GM12878 (cell line): ENCODE data around the gene BRCA2. TPM values are rescaled to one million over a fixed set of nuclear protein-coding genes. Genes with fewer than 3 reads are reported as not detected.

Experiments
- ATAC-seq: fragments of 200-7000 bp; cut with Tn5 transposase; 3 replicates; pipeline ENCODE4 v1.9.1; 2020; ENCODE audit warnings: mild to moderate bottlenecking, moderate library complexity
- BruUV-seq: library from RNA; stranded (reverse); fragments of 400-500 nt; replicated peaks from 2 replicates; lab custom pipeline; 2021; lab: Mats Ljungman, UMichigan
- CTCF ChIA-PET: fragments of 300-600 bp; sonication (Branson Sonifier 250); formaldehyde crosslinking; extraction: SDS; loops from one replicate; lab custom pipeline; 2021; ENCODE audit warnings: inconsistent platforms; lab: Yijun Ruan, JAX
- POLR2A ChIA-PET: fragments of 350-600 bp; formaldehyde crosslinking; extraction: SDS; loops from one replicate; lab custom pipeline; 2021; ENCODE audit warnings: inconsistent platforms; lab: Charles Lee
- RAD21 ChIA-PET: fragments of 300-600 bp; sonication (Branson Sonifier 250); formaldehyde crosslinking; loops from one replicate; lab custom pipeline; 2023; ENCODE audit warnings: antibody characterized with exemption; ENCODE audit not compliant: unreplicated experiment; lab: Charles Lee
- SMC1A ChIA-PET: fragments of 300-600 bp; sonication (Branson Sonifier 250); formaldehyde crosslinking; loops from one replicate; lab custom pipeline; 2023; ENCODE audit not compliant: unreplicated experiment, uncharacterized antibody; lab: Charles Lee
- DNase-seq: peaks from one replicate; pipeline ENCODE4 v3.0.0-alpha.2; 2011; ENCODE audit warnings: low read depth, low spot score
- FAIRE-seq: peaks from 3 replicates; lab custom pipeline; 2011; peaks lifted over from hg19 to GRCh38; lab: Jason Lieb, UNC
- H2AFZ ChIP-seq: 2 replicates; pipeline ENCODE4 v1.6.0; 2011; ENCODE audit warnings: low read depth, low read length, control low read depth; ENCODE audit not compliant: control insufficient read depth
- H3K27ac ChIP-seq: 2 replicates; pipeline ENCODE4 v1.5.1; 2011; ENCODE audit warnings: control low read depth; ENCODE audit not compliant: control insufficient read depth, insufficient read depth
- H3K27me3 ChIP-seq, 2 experiments: replicated peaks in 1 of 2; 2 replicates each; pipeline versions ENCODE4 v1.6.0 to v1.6.1; 2011; ENCODE audit warnings: low read length in 1 of 2; ENCODE audit not compliant: control insufficient read depth in 2 of 2, insufficient read depth in 2 of 2
- H3K36me3 ChIP-seq, 2 experiments: 2 replicates each; pipeline ENCODE4 v1.5.1; 2011; ENCODE audit warnings: low read length in 1 of 2; ENCODE audit not compliant: control insufficient read depth in 2 of 2, insufficient read depth in 2 of 2
- H3K4me1 ChIP-seq: 2 replicates; pipeline ENCODE4 v1.6.1; 2011; ENCODE audit warnings: mild to moderate bottlenecking, low read length, moderate library complexity, mixed read lengths; ENCODE audit not compliant: control insufficient read depth, insufficient read depth
- H3K4me2 ChIP-seq: 2 replicates; pipeline ENCODE4 v1.6.0; 2011; ENCODE audit warnings: control low read depth; ENCODE audit not compliant: control insufficient read depth, insufficient read depth
- H3K4me3 ChIP-seq: fragments of 200-600 bp; sonication (generic); 2 replicates; pipeline ENCODE4 v1.5.1; 2016
- H3K79me2 ChIP-seq: 2 replicates; pipeline ENCODE4 v1.6.0; 2011; ENCODE audit warnings: low read length; ENCODE audit not compliant: control insufficient read depth, insufficient read depth
- H3K9ac ChIP-seq: 2 replicates; pipeline ENCODE4 v1.8.0; 2011; ENCODE audit warnings: low read length, control low read depth, mixed read lengths; ENCODE audit not compliant: control insufficient read depth, insufficient read depth
- H3K9me3 ChIP-seq: replicated peaks from 3 replicates; pipeline ENCODE4 v1.5.1; 2011; ENCODE audit warnings: mild to moderate bottlenecking, low read length; ENCODE audit not compliant: control insufficient read depth, insufficient read depth
- H4K20me1 ChIP-seq: 2 replicates; pipeline ENCODE4 v1.6.0; 2011; ENCODE audit not compliant: control insufficient read depth, insufficient read depth
- CBFB ChIP-seq: IDR thresholded peaks from 2 replicates; pipeline ENCODE4 v1.6.1; 2016; ENCODE audit warnings: antibody characterized with exemption, low read depth
- E2F8 ChIP-seq: fragments of 450-650 bp; IDR thresholded peaks from 2 replicates; pipeline ENCODE4 v1.6.1; 2018; ENCODE audit warnings: mild to moderate bottlenecking, low read depth, moderate library complexity; ENCODE audit not compliant: partially characterized antibody
- FOS ChIP-seq: IDR thresholded peaks from 3 replicates; pipeline ENCODE4 v1.6.1; 2011; ENCODE audit warnings: borderline replicate concordance; ENCODE audit not compliant: insufficient read length; ENCODE audit errors: extremely low read depth
- IRF3 ChIP-seq: fragments of 450-650 bp; IDR thresholded peaks from 2 replicates; pipeline ENCODE4 v1.6.1; 2014; ENCODE audit warnings: mild to moderate bottlenecking
- MTA3 ChIP-seq: IDR thresholded peaks from 2 replicates; pipeline ENCODE4 v1.6.1; 2012; ENCODE audit warnings: low read length, inconsistent platforms, borderline replicate concordance
- MXI1 ChIP-seq: fragments of 150-350 bp; IDR thresholded peaks from 2 replicates; pipeline ENCODE4 v1.6.1; 2011; ENCODE audit warnings: low read depth, mild to moderate bottlenecking, inconsistent platforms, low read length, improper control_type of control experiment
- MYC ChIP-seq: IDR thresholded peaks from 2 replicates; pipeline ENCODE4 v1.6.1; 2011; ENCODE audit warnings: mild to moderate bottlenecking, low read length, moderate library complexity, inconsistent platforms; ENCODE audit not compliant: insufficient read depth, insufficient replicate concordance, insufficient read length, severe bottlenecking
- NR2C2 ChIP-seq: IDR thresholded peaks from 2 replicates; pipeline ENCODE4 v1.6.1; 2011; ENCODE audit warnings: borderline replicate concordance, low read depth; ENCODE audit not compliant: control insufficient read depth, insufficient read length
- SMC3 ChIP-seq: IDR thresholded peaks from 2 replicates; pipeline ENCODE4 v1.6.1; 2011; ENCODE audit warnings: low read length, improper control_type of control experiment, borderline replicate concordance
- WRNIP1 ChIP-seq: IDR thresholded peaks from 2 replicates; pipeline ENCODE4 v1.6.1; 2011; ENCODE audit warnings: low read depth, low read length, improper control_type of control experiment, borderline replicate concordance
- ZNF384 ChIP-seq: IDR thresholded peaks from 2 replicates; pipeline ENCODE4 v1.6.1; 2012; ENCODE audit warnings: low read depth, mild to moderate bottlenecking, low read length, improper control_type of control experiment, borderline replicate concordance
- ZZZ3 ChIP-seq: IDR thresholded peaks from 2 replicates; pipeline ENCODE4 v1.6.1; 2011; ENCODE audit warnings: low read depth; ENCODE audit not compliant: control insufficient read depth, insufficient read length
- WGBS: methylation state at CpG from one replicate; pipeline ENCODE4 v1.1.6; 2016; ENCODE audit warnings: low lambda C conversion rate; ENCODE audit not compliant: insufficient replicate concordance, insufficient coverage; ENCODE audit errors: missing lambda C conversion rate; 5-methylcytosine and 5-hydroxymethylcytosine counted together
- in situ Hi-C: fragments of 300-500 bp; cut with MboI; formaldehyde crosslinking; loops from 9 replicates; pipeline ENCODE4 v1.14.3; 2018; ENCODE audit warnings: mixed read lengths
- intact Hi-C: fragments of 100-400 bp; cut with micrococcal nuclease; formaldehyde crosslinking; loops from one replicate; pipeline ENCODE4 v1.14.2; 2022; ENCODE audit not compliant: unreplicated experiment
- polyA plus RNA-seq, 11 experiments: library from polyadenylated mRNA; depleted of rRNA in 4 of 11; unstranded in 6 of 11; stranded (reverse) in 5 of 11; fragments of >200 nt; fragmentation: Nextera tagmentation in 4 of 11; fragmentation: Illumina TruSeq in 1 of 11; extraction: Ambion mirVana in 4 of 11; extraction: Trizol in 1 of 11; gene quantifications; 1 replicate in 1 of 11; 2 replicates in 10 of 11; pipeline versions ENCODE4 v1.2.1 to v1.2.3, GENCODE V29; 2011 to 2016; ENCODE audit warnings: inconsistent platforms in 2 of 11, missing spikeins in 2 of 11, low read depth in 1 of 11
- total RNA-seq, 4 experiments: library from RNA; depleted of rRNA in 3 of 4; stranded (reverse); fragments of >200 nt in 3 of 4; fragmentation: Illumina TruSeq in 1 of 4; extraction: Trizol in 1 of 4; gene quantifications; 2 replicates each; pipeline versions ENCODE4 v1.2.1 to v1.2.3, GENCODE V29; 2013 to 2021

The BRCA2 gene
- total and polyA plus RNA-seq, 10 of the 15 experiments (the other 5 are each of a cell fraction or from before 2014, with no cell fraction given), result 7.6 to 42.2 (median 23.9) TPM

GRCh38 chr13:32423592-32423991, 108.3 kb downstream of the BRCA2 start:
- no peak overlapping the region for H3K27ac ChIP-seq
- intact Hi-C loops (loop anchor here (10.0 kb wide), 1 partner anchor 781 kb away; no protein-coding TSS in a partner anchor), in situ Hi-C loops (no loop called here)
- RAD21 ChIA-PET, result no interaction called here
- FAIRE-seq (no peak), ATAC-seq (no peak), DNase-seq (no peak)
- POLR2A ChIA-PET, result interaction anchor here (0.5 to 1.3 kb wide), 4 partner anchors 10 to 1688 kb away, joined by 4 to 8 read pairs (median 6); partner anchors contain the start of genes ALOX5AP and PDS5B
- no peak overlapping the region for H3K4me3 ChIP-seq
- no peak overlapping the region for H2AFZ ChIP-seq
- BruUV-seq, result no TSS peak
- H3K4me1 ChIP-seq, result peaks cover 4% of the 10 kb centered on the region; the same call in 1 of the 2 replicates
- WGBS, result 98% methylated on average over 3 of the region's 3 CpGs
- no peaks in the 10 kb centered on the region for H3K27me3 ChIP-seq
- peaks cover 56% of the 10 kb centered on the region for H3K79me2 ChIP-seq
- H3K9me3 ChIP-seq, result peaks cover 17% of the 10 kb centered on the region
- no peaks in the 10 kb centered on the region for H4K20me1 ChIP-seq
- CTCF ChIA-PET, result interaction anchor here (0.6 to 1.4 kb wide), 4 partner anchors 15 to 245 kb away, joined by 3 to 4 read pairs (median 3); no protein-coding TSS in a partner anchor
- TF ChIP-seq WRNIP1, result no peak
- no peak for TF ChIP-seq IRF3
- TF ChIP-seq MYC, result no peak
- TF ChIP-seq ZZZ3, result no peak
- TF ChIP-seq E2F8, result no peak
- TF ChIP-seq SMC3, result no peak
- no peak for TF ChIP-seq MXI1
- TF ChIP-seq ZNF384, result no peak
- TF ChIP-seq CBFB, result no peak
- no peak for TF ChIP-seq NR2C2
- TF ChIP-seq FOS, result no peak
- TF ChIP-seq MTA3, result no peak
- H3K36me3 ChIP-seq, result peaks cover 1 to 11% of the 10 kb centered on the region in 2 experiments; a peak in 2 of 4 replicates
- H3K9ac ChIP-seq, result no peak overlapping the region
- H3K4me2 ChIP-seq, result peak overlapping the region; percentile 68; the same call in 1 of the 2 replicates
- SMC1A ChIA-PET, result interaction anchor here (1.1 kb wide), 2 partner anchors 19 to 46 kb away, joined by 3 to 4 read pairs; no protein-coding TSS in a partner anchor
